MM.1S (cell line): ENCODE data around the gene ADCY6.

ENCODE experiments used
- EZH2 ChIP-seq: fragments of 300-600 bp; sonication (generic); optimal IDR thresholded peaks from 2 replicates; pipeline ENCODE3; 2017; ENCODE audit warnings: low read depth, mild to moderate bottlenecking, antibody characterized with exemption, low read length, mixed read lengths
- TF ChIP-seq, protein P1 (sequence below): fragments of 300-600 bp; sonication (generic); IDR thresholded peaks from 2 replicates; pipeline ENCODE4 v1.5.1; 2016; ENCODE audit warnings: antibody characterized with exemption, low read length, mixed read lengths

DNA sequence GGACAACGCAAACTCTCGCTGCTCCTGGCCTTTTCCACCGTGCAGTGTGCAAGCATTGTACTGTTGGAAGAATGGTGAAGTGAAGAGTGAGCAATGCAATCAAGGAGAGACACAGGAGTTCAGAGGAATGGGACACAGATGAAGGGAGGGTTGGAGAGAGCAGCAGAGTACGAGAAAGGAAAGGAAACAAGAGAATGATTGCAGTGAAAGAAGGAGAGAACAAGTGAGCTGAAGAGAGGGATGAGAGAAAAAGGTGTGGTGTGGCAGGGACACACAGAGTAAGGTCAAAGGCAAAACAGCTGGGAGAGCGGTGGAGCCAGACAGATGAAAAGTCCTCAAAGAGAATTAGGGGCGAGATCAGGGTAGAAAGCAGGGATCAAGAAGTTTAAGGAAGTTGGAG is 42.4 kb upstream of the ADCY6 start:
- TF ChIP-seq, protein P1, sequence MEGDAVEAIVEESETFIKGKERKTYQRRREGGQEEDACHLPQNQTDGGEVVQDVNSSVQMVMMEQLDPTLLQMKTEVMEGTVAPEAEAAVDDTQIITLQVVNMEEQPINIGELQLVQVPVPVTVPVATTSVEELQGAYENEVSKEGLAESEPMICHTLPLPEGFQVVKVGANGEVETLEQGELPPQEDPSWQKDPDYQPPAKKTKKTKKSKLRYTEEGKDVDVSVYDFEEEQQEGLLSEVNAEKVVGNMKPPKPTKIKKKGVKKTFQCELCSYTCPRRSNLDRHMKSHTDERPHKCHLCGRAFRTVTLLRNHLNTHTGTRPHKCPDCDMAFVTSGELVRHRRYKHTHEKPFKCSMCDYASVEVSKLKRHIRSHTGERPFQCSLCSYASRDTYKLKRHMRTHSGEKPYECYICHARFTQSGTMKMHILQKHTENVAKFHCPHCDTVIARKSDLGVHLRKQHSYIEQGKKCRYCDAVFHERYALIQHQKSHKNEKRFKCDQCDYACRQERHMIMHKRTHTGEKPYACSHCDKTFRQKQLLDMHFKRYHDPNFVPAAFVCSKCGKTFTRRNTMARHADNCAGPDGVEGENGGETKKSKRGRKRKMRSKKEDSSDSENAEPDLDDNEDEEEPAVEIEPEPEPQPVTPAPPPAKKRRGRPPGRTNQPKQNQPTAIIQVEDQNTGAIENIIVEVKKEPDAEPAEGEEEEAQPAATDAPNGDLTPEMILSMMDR: no peak
- no peak for TF ChIP-seq EZH2
